WTC11 (cell line): ENCODE measurements around the gene ATP9A. TPM values are rescaled to one million over a fixed set of nuclear protein-coding genes. Genes with fewer than 3 reads are reported as not detected.

Experiments used
- ATAC-seq: fragments of 200-7000 bp; cut with Tn5 transposase; 2 replicates; pipeline ENCODE4 v1.10.0; 2021; ENCODE audit warnings: mild to moderate bottlenecking, moderate library complexity
- CTCF ChIA-PET: fragments of 300-600 bp; sonication (Branson Sonifier 250); formaldehyde crosslinking; loops from one replicate; lab custom pipeline; 2021; ENCODE audit warnings: antibody characterized with exemption; lab: Charles Lee
- POLR2A ChIA-PET: fragments of 350-600 bp; sonication (Branson Sonifier 250); formaldehyde crosslinking; loops from one replicate; lab custom pipeline; 2021; ENCODE audit warnings: antibody characterized with exemption; lab: Charles Lee
- DNase-seq: peaks from one replicate; pipeline ENCODE4 v3.0.0; 2021; ENCODE audit warnings: low spot score
- H3K27ac Mint-ChIP-seq: 2 replicates; pipeline ENCODE4 v1.8.0; 2021; ENCODE audit warnings: mixed read lengths
- H3K27me3 Mint-ChIP-seq: 2 replicates; pipeline ENCODE4 v1.8.0; 2021; ENCODE audit warnings: low read depth, mild to moderate bottlenecking, moderate library complexity, mixed read lengths
- H3K36me3 Mint-ChIP-seq: 2 replicates; pipeline ENCODE4 v1.8.0; 2021; ENCODE audit warnings: mixed read lengths
- H3K4me1 Mint-ChIP-seq: 2 replicates; pipeline ENCODE4 v1.8.0; 2022; ENCODE audit warnings: mixed read lengths
- H3K4me3 Mint-ChIP-seq: 2 replicates; pipeline ENCODE4 v1.8.0; 2021; ENCODE audit warnings: mild to moderate bottlenecking, moderate library complexity, mixed read lengths
- H3K9me3 Mint-ChIP-seq: 2 replicates; pipeline ENCODE4 v1.8.0; 2021; ENCODE audit warnings: mixed read lengths
- CREM ChIP-seq: sonication (generic); formaldehyde crosslinking; IDR thresholded peaks from 2 replicates; pipeline ENCODE4 v1.8.1; 2022; ENCODE audit warnings: mild to moderate bottlenecking, missing genetic modification reagents, moderate library complexity
- ELF4 ChIP-seq: sonication (generic); formaldehyde crosslinking; IDR thresholded peaks from 2 replicates; pipeline ENCODE4 v1.8.1; 2022; ENCODE audit warnings: low read depth, mild to moderate bottlenecking, moderate library complexity, missing genetic modification reagents
- FOXP4 ChIP-seq: sonication (generic); formaldehyde crosslinking; IDR thresholded peaks from 2 replicates; pipeline ENCODE4 v1.8.0; 2022; ENCODE audit warnings: mild to moderate bottlenecking, missing genetic modification reagents
- GRHL2 ChIP-seq: fragments of 250-450 bp; sonication (Bioruptor Pico); IDR thresholded peaks from 2 replicates; pipeline ENCODE4 v1.8.0; 2022; ENCODE audit warnings: mild to moderate bottlenecking, moderate library complexity; ENCODE audit not compliant: insufficient replicate concordance, severe bottlenecking
- KAT7 ChIP-seq: sonication (generic); formaldehyde crosslinking; IDR thresholded peaks from 2 replicates; pipeline ENCODE4 v1.8.1; 2023; ENCODE audit warnings: missing genetic modification reagents, mild to moderate bottlenecking, borderline replicate concordance
- RORB ChIP-seq: fragments of 250-450 bp; sonication (Bioruptor Pico); IDR thresholded peaks from 2 replicates; pipeline ENCODE4 v1.9.0; 2021; ENCODE audit warnings: mild to moderate bottlenecking
- SMAD4 ChIP-seq: sonication (generic); formaldehyde crosslinking; IDR thresholded peaks from 2 replicates; pipeline ENCODE4 v1.8.0; 2022; ENCODE audit warnings: mild to moderate bottlenecking, missing genetic modification reagents
- SOX15 ChIP-seq: fragments of 250-450 bp; sonication (Bioruptor Pico); IDR thresholded peaks from 2 replicates; pipeline ENCODE4 v1.9.0; 2021; ENCODE audit warnings: mild to moderate bottlenecking
- SP1 ChIP-seq: sonication (generic); formaldehyde crosslinking; conservative IDR thresholded peaks from 2 replicates; pipeline ENCODE4 v1.8.1; 2022; ENCODE audit warnings: missing genetic modification reagents
- TCF7 ChIP-seq: sonication (generic); formaldehyde crosslinking; IDR thresholded peaks from 2 replicates; pipeline ENCODE4 v1.8.0; 2022; ENCODE audit warnings: mild to moderate bottlenecking, low read depth, missing genetic modification reagents, moderate library complexity
- ZMAT4 ChIP-seq: fragments of 250-450 bp; sonication (Bioruptor Pico); IDR thresholded peaks from 2 replicates; pipeline ENCODE4 v1.9.0; 2021; ENCODE audit warnings: mild to moderate bottlenecking
- ZNF671 ChIP-seq: fragments of 250-450 bp; sonication (Bioruptor Pico); IDR thresholded peaks from 2 replicates; pipeline ENCODE4 v1.8.0; 2021; ENCODE audit warnings: mild to moderate bottlenecking
- total RNA-seq: library from RNA; stranded (reverse); gene quantifications from 3 replicates; pipeline ENCODE4 v1.2.3, GENCODE V29; 2021
- TF ChIP-seq, protein P1 (sequence below): sonication (generic); formaldehyde crosslinking; IDR thresholded peaks from 2 replicates; pipeline ENCODE4 v1.8.1; 2023; ENCODE audit warnings: mild to moderate bottlenecking, moderate library complexity, missing genetic modification reagents
- TF ChIP-seq, protein P2 (sequence below): sonication (generic); formaldehyde crosslinking; IDR thresholded peaks from 2 replicates; pipeline ENCODE4 v1.8.0; 2023; ENCODE audit warnings: missing genetic modification reagents, mild to moderate bottlenecking, borderline replicate concordance
- TF ChIP-seq, protein P3 (sequence below): sonication (generic); formaldehyde crosslinking; IDR thresholded peaks from 2 replicates; pipeline ENCODE4 v1.8.0; 2023; ENCODE audit warnings: missing genetic modification reagents
- TF ChIP-seq, protein P4 (sequence below): sonication (generic); formaldehyde crosslinking; IDR thresholded peaks from 2 replicates; pipeline ENCODE4 v1.8.1; 2022; ENCODE audit warnings: mild to moderate bottlenecking, moderate library complexity, missing genetic modification reagents
- TF ChIP-seq, protein P5 (sequence below): fragments of 250-450 bp; sonication (Bioruptor Pico); IDR thresholded peaks from 2 replicates; pipeline ENCODE4 v2.1.2; 2022; ENCODE audit warnings: mild to moderate bottlenecking, moderate library complexity
- TF ChIP-seq, protein P6 (sequence below): fragments of 250-450 bp; sonication (Bioruptor Pico); IDR thresholded peaks from 2 replicates; pipeline ENCODE4 v1.9.0; 2021; ENCODE audit warnings: mild to moderate bottlenecking, borderline replicate concordance

ATP9A gene
- total RNA-seq, 1 experiment from 2014 or later = 5.0 TPM

- Mint-ChIP-seq H3K27ac (no peak overlapping the region), H3K27me3 (no peaks in the 10 kb centered on the region), H3K4me3 (no peak overlapping the region), H3K4me1 (0 out of 2 replicates have a peak, but pooled peaks cover 3% of the 10 kb centered on the region), H3K36me3 (no peaks in the 10 kb centered on the region), H3K9me3 (no peaks in the 10 kb centered on the region)
- POLR2A ChIA-PET = no interaction called here
- no peak for DNase-seq
- ATAC-seq = no peak
- TF ChIP-seq SP1 (CRISPR knock-in tag) = no peak
- TF ChIP-seq CREM (CRISPR knock-in tag) = no peak
- TF ChIP-seq, protein P1, sequence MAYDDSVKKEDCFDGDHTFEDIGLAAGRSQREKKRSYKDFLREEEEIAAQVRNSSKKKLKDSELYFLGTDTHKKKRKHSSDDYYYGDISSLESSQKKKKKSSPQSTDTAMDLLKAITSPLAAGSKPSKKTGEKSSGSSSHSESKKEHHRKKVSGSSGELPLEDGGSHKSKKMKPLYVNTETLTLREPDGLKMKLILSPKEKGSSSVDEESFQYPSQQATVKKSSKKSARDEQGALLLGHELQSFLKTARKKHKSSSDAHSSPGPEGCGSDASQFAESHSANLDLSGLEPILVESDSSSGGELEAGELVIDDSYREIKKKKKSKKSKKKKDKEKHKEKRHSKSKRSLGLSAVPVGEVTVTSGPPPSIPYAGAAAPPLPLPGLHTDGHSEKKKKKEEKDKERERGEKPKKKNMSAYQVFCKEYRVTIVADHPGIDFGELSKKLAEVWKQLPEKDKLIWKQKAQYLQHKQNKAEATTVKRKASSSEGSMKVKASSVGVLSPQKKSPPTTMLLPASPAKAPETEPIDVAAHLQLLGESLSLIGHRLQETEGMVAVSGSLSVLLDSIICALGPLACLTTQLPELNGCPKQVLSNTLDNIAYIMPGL (CRISPR knock-in tag) = no peak
- no peak for TF ChIP-seq TCF7 (CRISPR knock-in tag)
- TF ChIP-seq, protein P2, sequence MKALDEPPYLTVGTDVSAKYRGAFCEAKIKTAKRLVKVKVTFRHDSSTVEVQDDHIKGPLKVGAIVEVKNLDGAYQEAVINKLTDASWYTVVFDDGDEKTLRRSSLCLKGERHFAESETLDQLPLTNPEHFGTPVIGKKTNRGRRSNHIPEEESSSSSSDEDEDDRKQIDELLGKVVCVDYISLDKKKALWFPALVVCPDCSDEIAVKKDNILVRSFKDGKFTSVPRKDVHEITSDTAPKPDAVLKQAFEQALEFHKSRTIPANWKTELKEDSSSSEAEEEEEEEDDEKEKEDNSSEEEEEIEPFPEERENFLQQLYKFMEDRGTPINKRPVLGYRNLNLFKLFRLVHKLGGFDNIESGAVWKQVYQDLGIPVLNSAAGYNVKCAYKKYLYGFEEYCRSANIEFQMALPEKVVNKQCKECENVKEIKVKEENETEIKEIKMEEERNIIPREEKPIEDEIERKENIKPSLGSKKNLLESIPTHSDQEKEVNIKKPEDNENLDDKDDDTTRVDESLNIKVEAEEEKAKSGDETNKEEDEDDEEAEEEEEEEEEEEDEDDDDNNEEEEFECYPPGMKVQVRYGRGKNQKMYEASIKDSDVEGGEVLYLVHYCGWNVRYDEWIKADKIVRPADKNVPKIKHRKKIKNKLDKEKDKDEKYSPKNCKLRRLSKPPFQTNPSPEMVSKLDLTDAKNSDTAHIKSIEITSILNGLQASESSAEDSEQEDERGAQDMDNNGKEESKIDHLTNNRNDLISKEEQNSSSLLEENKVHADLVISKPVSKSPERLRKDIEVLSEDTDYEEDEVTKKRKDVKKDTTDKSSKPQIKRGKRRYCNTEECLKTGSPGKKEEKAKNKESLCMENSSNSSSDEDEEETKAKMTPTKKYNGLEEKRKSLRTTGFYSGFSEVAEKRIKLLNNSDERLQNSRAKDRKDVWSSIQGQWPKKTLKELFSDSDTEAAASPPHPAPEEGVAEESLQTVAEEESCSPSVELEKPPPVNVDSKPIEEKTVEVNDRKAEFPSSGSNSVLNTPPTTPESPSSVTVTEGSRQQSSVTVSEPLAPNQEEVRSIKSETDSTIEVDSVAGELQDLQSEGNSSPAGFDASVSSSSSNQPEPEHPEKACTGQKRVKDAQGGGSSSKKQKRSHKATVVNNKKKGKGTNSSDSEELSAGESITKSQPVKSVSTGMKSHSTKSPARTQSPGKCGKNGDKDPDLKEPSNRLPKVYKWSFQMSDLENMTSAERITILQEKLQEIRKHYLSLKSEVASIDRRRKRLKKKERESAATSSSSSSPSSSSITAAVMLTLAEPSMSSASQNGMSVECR (CRISPR knock-in tag) = no peak
- no peak for TF ChIP-seq SMAD4 (CRISPR knock-in tag)
- TF ChIP-seq ZMAT4 (CRISPR knock-in tag) = no peak
- TF ChIP-seq, protein P3, sequence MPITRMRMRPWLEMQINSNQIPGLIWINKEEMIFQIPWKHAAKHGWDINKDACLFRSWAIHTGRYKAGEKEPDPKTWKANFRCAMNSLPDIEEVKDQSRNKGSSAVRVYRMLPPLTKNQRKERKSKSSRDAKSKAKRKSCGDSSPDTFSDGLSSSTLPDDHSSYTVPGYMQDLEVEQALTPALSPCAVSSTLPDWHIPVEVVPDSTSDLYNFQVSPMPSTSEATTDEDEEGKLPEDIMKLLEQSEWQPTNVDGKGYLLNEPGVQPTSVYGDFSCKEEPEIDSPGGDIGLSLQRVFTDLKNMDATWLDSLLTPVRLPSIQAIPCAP (CRISPR knock-in tag) = no peak
- TF ChIP-seq KAT7 (CRISPR knock-in tag) = no peak
- TF ChIP-seq ZNF671 (CRISPR knock-in tag) = no peak
- TF ChIP-seq, protein P4, sequence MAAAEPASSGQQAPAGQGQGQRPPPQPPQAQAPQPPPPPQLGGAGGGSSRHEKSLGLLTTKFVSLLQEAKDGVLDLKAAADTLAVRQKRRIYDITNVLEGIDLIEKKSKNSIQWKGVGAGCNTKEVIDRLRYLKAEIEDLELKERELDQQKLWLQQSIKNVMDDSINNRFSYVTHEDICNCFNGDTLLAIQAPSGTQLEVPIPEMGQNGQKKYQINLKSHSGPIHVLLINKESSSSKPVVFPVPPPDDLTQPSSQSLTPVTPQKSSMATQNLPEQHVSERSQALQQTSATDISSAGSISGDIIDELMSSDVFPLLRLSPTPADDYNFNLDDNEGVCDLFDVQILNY (CRISPR knock-in tag) = no peak
- no peak for TF ChIP-seq GRHL2 (CRISPR knock-in tag)
- TF ChIP-seq RORB = no peak
- no peak for TF ChIP-seq ELF4 (CRISPR knock-in tag)
- TF ChIP-seq SOX15 (CRISPR knock-in tag) = no peak
- CTCF ChIA-PET = no interaction called here
Observed at GRCh38 chr20:51607170-51607569, 161.0 kb downstream of the ATP9A start.

- ATAC-seq = no peak
- H3K9me3 Mint-ChIP-seq = no peaks in the 10 kb centered on the region
- peaks cover 5% of the 10 kb centered on the region; the same call in 1 of the 2 replicates for H3K4me1 Mint-ChIP-seq
- no peaks in the 10 kb centered on the region for H3K27me3 Mint-ChIP-seq
- no peak overlapping the region for H3K4me3 Mint-ChIP-seq
- H3K36me3 Mint-ChIP-seq = no peaks in the 10 kb centered on the region
- no peak overlapping the region for H3K27ac Mint-ChIP-seq
- POLR2A ChIA-PET = no interaction called here
- DNase-seq = no peak
- CTCF ChIA-PET = no interaction called here
- TF ChIP-seq, protein P5, sequence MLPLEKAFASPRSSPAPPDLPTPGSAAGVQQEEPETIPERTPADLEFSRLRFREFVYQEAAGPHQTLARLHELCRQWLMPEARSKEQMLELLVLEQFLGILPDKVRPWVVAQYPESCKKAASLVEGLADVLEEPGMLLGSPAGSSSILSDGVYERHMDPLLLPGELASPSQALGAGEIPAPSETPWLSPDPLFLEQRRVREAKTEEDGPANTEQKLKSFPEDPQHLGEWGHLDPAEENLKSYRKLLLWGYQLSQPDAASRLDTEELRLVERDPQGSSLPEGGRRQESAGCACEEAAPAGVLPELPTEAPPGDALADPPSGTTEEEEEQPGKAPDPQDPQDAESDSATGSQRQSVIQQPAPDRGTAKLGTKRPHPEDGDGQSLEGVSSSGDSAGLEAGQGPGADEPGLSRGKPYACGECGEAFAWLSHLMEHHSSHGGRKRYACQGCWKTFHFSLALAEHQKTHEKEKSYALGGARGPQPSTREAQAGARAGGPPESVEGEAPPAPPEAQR (CRISPR knock-in tag) = no peak
- TF ChIP-seq TCF7 (CRISPR knock-in tag) = no peak
- TF ChIP-seq FOXP4 (CRISPR knock-in tag) = no peak
- TF ChIP-seq, protein P6, sequence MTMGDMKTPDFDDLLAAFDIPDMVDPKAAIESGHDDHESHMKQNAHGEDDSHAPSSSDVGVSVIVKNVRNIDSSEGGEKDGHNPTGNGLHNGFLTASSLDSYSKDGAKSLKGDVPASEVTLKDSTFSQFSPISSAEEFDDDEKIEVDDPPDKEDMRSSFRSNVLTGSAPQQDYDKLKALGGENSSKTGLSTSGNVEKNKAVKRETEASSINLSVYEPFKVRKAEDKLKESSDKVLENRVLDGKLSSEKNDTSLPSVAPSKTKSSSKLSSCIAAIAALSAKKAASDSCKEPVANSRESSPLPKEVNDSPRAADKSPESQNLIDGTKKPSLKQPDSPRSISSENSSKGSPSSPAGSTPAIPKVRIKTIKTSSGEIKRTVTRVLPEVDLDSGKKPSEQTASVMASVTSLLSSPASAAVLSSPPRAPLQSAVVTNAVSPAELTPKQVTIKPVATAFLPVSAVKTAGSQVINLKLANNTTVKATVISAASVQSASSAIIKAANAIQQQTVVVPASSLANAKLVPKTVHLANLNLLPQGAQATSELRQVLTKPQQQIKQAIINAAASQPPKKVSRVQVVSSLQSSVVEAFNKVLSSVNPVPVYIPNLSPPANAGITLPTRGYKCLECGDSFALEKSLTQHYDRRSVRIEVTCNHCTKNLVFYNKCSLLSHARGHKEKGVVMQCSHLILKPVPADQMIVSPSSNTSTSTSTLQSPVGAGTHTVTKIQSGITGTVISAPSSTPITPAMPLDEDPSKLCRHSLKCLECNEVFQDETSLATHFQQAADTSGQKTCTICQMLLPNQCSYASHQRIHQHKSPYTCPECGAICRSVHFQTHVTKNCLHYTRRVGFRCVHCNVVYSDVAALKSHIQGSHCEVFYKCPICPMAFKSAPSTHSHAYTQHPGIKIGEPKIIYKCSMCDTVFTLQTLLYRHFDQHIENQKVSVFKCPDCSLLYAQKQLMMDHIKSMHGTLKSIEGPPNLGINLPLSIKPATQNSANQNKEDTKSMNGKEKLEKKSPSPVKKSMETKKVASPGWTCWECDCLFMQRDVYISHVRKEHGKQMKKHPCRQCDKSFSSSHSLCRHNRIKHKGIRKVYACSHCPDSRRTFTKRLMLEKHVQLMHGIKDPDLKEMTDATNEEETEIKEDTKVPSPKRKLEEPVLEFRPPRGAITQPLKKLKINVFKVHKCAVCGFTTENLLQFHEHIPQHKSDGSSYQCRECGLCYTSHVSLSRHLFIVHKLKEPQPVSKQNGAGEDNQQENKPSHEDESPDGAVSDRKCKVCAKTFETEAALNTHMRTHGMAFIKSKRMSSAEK (CRISPR knock-in tag) = no peak
Observed at GRCh38 chr20:51604851-51605250, 163.3 kb downstream of the ATP9A start.
